Mesothelial cell of epicardium (in vitro differentiated cells): Measurements from ENCODE around the gene DEPDC5. TPM values are rescaled to one million over a fixed set of nuclear protein-coding genes. Genes with fewer than 3 reads are reported as not detected.

Experiments
- DNase-seq, 2 experiments: peaks; one replicate each; pipeline ENCODE4 v3.0.0; 2021; ENCODE audit warnings: low spot score in 2 of 2; ENCODE audit not compliant: unreplicated experiment in 2 of 2
- H3K27ac Mint-ChIP-seq: 2 replicates; pipeline ENCODE4 v1.8.0; 2021; ENCODE audit warnings: mixed read lengths
- H3K27me3 Mint-ChIP-seq: 2 replicates; pipeline ENCODE4 v1.8.0; 2021; ENCODE audit warnings: low read depth, mixed read lengths
- H3K36me3 Mint-ChIP-seq: 2 replicates; pipeline ENCODE4 v1.8.0; 2021; ENCODE audit warnings: mixed read lengths
- H3K4me1 Mint-ChIP-seq: 2 replicates; pipeline ENCODE4 v1.8.0; 2021; ENCODE audit warnings: mixed read lengths
- H3K4me3 Mint-ChIP-seq: 2 replicates; pipeline ENCODE4 v1.8.0; 2021; ENCODE audit warnings: mild to moderate bottlenecking, moderate library complexity, mixed read lengths
- H3K9me3 Mint-ChIP-seq: 2 replicates; pipeline ENCODE4 v1.8.0; 2021; ENCODE audit warnings: mixed read lengths
- total RNA-seq: library from RNA; stranded (reverse); gene quantifications from 3 replicates; pipeline ENCODE4 v1.2.1, GENCODE V29; 2021
- TF ChIP-seq, protein P1 (sequence below): fragments of 200-600 bp; sonication (generic); IDR thresholded peaks from one replicate; pipeline ENCODE4 v1.5.0; 2021; ENCODE audit warnings: antibody characterized with exemption; ENCODE audit not compliant: unreplicated experiment

Gene DEPDC5
- total RNA-seq, 1 donor from 2014 or later = 38.3 TPM

DNA sequence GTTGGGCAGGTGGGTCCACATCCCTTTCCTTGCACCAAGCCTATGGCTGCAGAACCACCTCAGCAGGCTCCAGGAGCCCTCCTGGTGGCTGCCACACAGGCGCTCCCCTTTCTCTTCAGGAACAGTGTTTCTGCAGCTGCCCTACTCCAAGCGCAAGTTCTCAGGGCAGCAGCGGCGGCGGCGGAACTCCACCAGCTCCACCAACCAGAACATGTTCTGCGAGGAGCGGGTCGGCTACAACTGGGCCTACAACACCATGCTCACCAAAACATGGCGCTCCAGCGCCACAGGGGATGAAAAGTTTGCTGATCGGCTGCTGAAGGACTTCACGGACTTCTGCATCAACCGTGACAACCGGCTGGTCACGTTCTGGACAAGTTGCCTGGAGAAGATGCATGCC, 152.3 kb downstream of the DEPDC5 start:
- H3K4me3 Mint-ChIP-seq = no peak overlapping the region
- no peak overlapping the region for H3K27ac Mint-ChIP-seq
- H3K27me3 Mint-ChIP-seq = no peaks in the 10 kb centered on the region
- DNase-seq = no peak
- peaks cover 21% of the 10 kb centered on the region for H3K36me3 Mint-ChIP-seq
- H3K9me3 Mint-ChIP-seq = no peaks in the 10 kb centered on the region
- peaks cover 3% of the 10 kb centered on the region for H3K4me1 Mint-ChIP-seq
- TF ChIP-seq, protein P1, sequence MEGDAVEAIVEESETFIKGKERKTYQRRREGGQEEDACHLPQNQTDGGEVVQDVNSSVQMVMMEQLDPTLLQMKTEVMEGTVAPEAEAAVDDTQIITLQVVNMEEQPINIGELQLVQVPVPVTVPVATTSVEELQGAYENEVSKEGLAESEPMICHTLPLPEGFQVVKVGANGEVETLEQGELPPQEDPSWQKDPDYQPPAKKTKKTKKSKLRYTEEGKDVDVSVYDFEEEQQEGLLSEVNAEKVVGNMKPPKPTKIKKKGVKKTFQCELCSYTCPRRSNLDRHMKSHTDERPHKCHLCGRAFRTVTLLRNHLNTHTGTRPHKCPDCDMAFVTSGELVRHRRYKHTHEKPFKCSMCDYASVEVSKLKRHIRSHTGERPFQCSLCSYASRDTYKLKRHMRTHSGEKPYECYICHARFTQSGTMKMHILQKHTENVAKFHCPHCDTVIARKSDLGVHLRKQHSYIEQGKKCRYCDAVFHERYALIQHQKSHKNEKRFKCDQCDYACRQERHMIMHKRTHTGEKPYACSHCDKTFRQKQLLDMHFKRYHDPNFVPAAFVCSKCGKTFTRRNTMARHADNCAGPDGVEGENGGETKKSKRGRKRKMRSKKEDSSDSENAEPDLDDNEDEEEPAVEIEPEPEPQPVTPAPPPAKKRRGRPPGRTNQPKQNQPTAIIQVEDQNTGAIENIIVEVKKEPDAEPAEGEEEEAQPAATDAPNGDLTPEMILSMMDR = no peak

DNA sequence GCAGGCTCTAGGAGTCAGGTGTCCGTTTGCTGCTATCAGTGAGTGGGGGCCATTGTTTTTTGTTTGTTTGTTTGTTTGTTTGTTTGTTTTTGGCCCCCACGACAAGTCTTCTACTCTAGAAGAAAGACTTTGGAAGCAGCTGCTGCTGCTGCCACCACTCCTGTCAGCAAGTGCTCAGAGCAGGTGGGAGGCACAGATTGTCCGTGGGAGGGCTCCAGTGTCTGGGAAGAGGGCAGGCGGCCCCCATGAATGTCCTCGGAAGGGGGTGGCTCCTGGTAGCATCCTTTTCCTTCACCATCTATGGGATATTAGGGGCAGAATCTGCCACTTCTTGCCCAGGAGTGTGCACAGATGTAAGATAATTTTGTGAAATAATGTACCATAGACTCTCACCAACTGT, 152.8 kb downstream of the DEPDC5 start:
- no peak overlapping the region for H3K27ac Mint-ChIP-seq

DNA sequence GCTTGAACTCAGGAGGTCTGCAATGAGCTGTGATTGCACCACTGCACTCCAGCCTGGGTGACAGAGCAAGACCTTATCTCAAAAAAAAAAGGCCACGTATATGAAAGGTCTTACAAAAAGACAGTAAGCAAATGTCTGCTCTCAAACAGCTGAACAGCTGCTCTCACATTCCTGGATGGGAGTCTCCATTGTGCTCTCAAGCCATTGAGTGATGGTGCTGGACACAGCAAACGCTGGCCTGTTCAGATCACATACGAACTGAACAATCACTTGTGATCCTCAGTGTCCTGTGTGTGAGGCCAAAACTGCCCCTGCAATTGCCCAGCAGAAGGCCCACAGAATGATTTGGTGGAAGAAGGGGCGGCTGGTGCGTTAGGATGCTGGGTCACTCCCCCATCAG, 156.2 kb downstream of the DEPDC5 start:
- no peaks in the 10 kb centered on the region for H3K27me3 Mint-ChIP-seq
- H3K4me1 Mint-ChIP-seq = no peaks in the 10 kb centered on the region
- no peaks in the 10 kb centered on the region for H3K9me3 Mint-ChIP-seq
- DNase-seq = no peak
- H3K27ac Mint-ChIP-seq = no peak overlapping the region
- TF ChIP-seq, protein P1 = no peak
- H3K36me3 Mint-ChIP-seq = peaks cover 10% of the 10 kb centered on the region
- no peak overlapping the region for H3K4me3 Mint-ChIP-seq

More for the DNA sequence above, 152.8 kb downstream of the DEPDC5 start:
- no peak overlapping the region for H3K4me3 Mint-ChIP-seq
- TF ChIP-seq, protein P1 = no peak
- peaks cover 1% of the 10 kb centered on the region for H3K4me1 Mint-ChIP-seq
- no peaks in the 10 kb centered on the region for H3K9me3 Mint-ChIP-seq
- DNase-seq = no peak
- H3K27me3 Mint-ChIP-seq = no peaks in the 10 kb centered on the region
- peaks cover 21% of the 10 kb centered on the region for H3K36me3 Mint-ChIP-seq

DNA sequence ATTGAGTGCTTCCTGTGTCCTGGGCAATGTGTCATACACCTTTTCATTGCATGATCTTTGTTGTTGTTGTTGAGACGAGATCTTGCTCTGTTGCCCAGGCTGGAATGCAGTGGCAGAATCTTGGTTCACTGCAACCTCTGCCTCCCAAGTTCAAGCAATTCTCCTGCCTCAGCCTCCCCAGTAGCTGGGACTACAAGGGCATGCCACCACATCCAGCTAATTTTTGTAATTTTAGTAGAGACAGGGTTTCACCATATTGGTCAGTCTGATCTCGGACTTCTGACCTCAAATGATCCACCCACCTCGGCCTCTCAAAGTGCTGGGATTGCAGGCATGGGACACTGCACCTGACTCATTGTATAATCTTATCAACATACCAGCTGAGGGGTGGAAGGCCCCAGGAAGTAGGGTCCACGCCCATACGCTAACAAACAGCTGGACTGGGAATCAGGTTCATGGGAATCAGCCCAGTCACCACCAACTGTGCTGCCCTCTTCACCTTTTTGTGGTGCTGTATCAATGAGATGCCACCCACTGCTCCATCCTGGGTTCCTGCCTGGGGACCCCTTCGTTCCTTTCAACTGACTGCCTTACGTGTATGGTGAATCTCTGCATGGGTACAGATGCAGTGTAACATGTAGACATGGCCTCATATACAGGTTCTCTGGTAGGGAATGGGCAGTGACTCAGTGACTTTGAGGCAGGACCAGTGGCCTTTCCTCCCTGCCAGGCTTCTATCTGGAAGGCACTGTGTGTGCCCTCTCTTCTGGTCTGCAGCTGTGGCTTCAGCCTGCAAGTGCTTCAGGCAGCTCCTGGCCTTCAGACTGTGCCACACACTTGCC, 158.0 kb downstream of the DEPDC5 start:
- H3K36me3 Mint-ChIP-seq = peaks cover 7% of the 10 kb centered on the region
- TF ChIP-seq, protein P1 = no peak
- no peak for DNase-seq
- H3K4me3 Mint-ChIP-seq = no peak overlapping the region
- H3K4me1 Mint-ChIP-seq = no peaks in the 10 kb centered on the region
- no peaks in the 10 kb centered on the region for H3K27me3 Mint-ChIP-seq
- no peak overlapping the region for H3K27ac Mint-ChIP-seq
- no peaks in the 10 kb centered on the region for H3K9me3 Mint-ChIP-seq

DNA sequence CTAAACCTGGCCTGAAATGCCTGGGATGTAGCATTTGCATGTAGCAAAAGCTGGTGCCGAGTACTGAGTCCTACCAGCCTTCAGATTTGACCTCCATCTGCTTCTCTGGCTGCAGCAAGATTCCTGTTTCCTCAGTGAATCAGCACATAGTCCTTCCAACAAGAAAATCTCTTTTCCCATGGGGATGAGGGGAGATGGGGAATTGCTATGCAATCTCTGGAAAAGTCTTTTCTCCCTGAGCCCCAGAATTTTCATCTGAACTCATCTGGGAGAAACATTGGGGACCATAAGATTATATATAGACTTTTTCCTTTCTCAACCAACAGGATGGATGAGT, 158.6 kb downstream of the DEPDC5 start:
- DNase-seq = no peak
- no peak overlapping the region for H3K27ac Mint-ChIP-seq
- TF ChIP-seq, protein P1 = no peak
- peaks cover 7% of the 10 kb centered on the region for H3K36me3 Mint-ChIP-seq
- no peaks in the 10 kb centered on the region for H3K4me1 Mint-ChIP-seq
- H3K27me3 Mint-ChIP-seq = no peaks in the 10 kb centered on the region
- no peaks in the 10 kb centered on the region for H3K9me3 Mint-ChIP-seq
- no peak overlapping the region for H3K4me3 Mint-ChIP-seq
